Activated CD4-positive, alpha-beta memory T cell treated with anti-CD3 and anti-CD28 coated beads, Interleukin-2, amount 10 ng/mL, durations not matched to agents 7 days and 5 days (primary cell): ENCODE data around the gene GNB3. TPM values are rescaled to one million over a fixed set of nuclear protein-coding genes. Genes with fewer than 3 reads are reported as not detected.
A peak's percentile ranks its signal among the peaks of the same experiment; 100 is the strongest.
"Not testable (repeated sequence)": the region's sequence is repeated elsewhere in the genome, so short reads cannot be mapped to it uniquely, and the experiment has no call there.

ENCODE experiments used
- CTCF ChIA-PET: fragments of 350-600 bp; sonication (Branson Sonifier 250); formaldehyde crosslinking; loops from one replicate; lab custom pipeline; 2021; ENCODE audit warnings: antibody characterized with exemption, inconsistent platforms; lab: Charles Lee
- POLR2A ChIA-PET: fragments of 350-600 bp; sonication (Branson Sonifier 250); formaldehyde crosslinking; loops from one replicate; lab custom pipeline; 2021; ENCODE audit warnings: antibody characterized with exemption; lab: Charles Lee
- DNase-seq: peaks from one replicate; pipeline ENCODE4 v3.0.0-alpha.2; 2020
- H3K27ac Mint-ChIP-seq: one replicate; pipeline ENCODE4 v1.8.0; 2021; ENCODE audit warnings: mild to moderate bottlenecking, mixed read lengths
- H3K27me3 Mint-ChIP-seq: one replicate; pipeline ENCODE4 v1.8.0; 2021; ENCODE audit warnings: mixed read lengths
- H3K36me3 Mint-ChIP-seq: one replicate; pipeline ENCODE4 v1.8.0; 2021; ENCODE audit warnings: low read depth, mixed read lengths
- H3K4me1 Mint-ChIP-seq: one replicate; pipeline ENCODE4 v1.8.0; 2021; ENCODE audit warnings: mixed read lengths
- H3K4me3 Mint-ChIP-seq: one replicate; pipeline ENCODE4 v1.8.0; 2021; ENCODE audit warnings: mild to moderate bottlenecking, mixed read lengths
- H3K9me3 Mint-ChIP-seq: one replicate; pipeline ENCODE4 v1.8.0; 2021; ENCODE audit warnings: mixed read lengths
- total RNA-seq, 2 experiments: library from RNA; stranded (reverse); gene quantifications; one replicate each; pipeline ENCODE4 v1.2.3, GENCODE V29; 2021

GNB3 gene
- total RNA-seq, 2 experiments from 2014 or later = not detected

- Mint-ChIP-seq H3K4me3 (peak within 1 kb of the TSS; percentile 93), H3K27me3 (no peaks in the 10 kb centered on the region), H3K4me1 (peaks cover 61% of the 10 kb centered on the region), H3K27ac (peak within 1 kb of the TSS; percentile 90), H3K9me3 (no peaks in the 10 kb centered on the region), H3K36me3 (peaks cover 58% of the 10 kb centered on the region)
- ChIA-PET CTCF (interaction anchor here (0.7 to 11.4 kb wide), 43 partner anchors 9 to 338 kb away, joined by 3 to 161 read pairs (median 5); partner anchors contain the start of genes ATN1, C12orf57, C1RL and CD4), POLR2A (interaction anchor here (0.6 to 11.4 kb wide), 49 partner anchors 8 to 1063 kb away, joined by 3 to 312 read pairs (median 6); partner anchors contain the start of genes C12orf57, CD4, CDCA3 and COPS7A)
- DNase-seq = peak; percentile 99
These were observed 32.6 kb downstream of the GNB3 start, which contains the start of gene SPSB2 for GRCh38 chr12:6873094-6874014. Gene SPSB2 (minus strand): TSS chr12:6873303. CDS start chr12:6872901, 402 bp downstream.

DNA sequence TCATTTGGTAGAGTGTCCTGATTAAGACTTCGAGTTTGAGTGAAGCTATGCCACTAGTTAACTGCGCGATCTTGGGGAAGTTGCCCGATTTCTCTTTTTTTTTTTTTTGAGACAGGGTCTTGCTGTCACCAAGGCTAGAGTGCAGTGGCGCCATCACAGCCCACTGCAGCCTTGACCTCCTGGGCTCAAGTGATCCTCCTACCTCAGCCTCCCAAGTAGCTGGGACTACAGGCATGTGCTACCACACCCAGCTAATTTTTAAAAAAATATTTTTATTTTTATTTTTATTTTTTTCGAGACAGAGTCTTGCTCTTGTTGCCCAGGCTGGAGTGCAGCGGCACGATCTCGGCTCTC is 33.3 kb downstream of the GNB3 start:
- ChIA-PET CTCF (interaction anchor here (1.3 to 8.4 kb wide), 6 partner anchors 18 to 238 kb away, joined by 3 to 120 read pairs (median 14); partner anchors contain the start of genes CD4 and LRRC23), POLR2A (interaction anchor here (1.2 to 4.4 kb wide), 12 partner anchors 8 to 185 kb away, joined by 3 to 69 read pairs (median 8); partner anchors contain the start of genes C12orf57, LRRC23, MLF2 and RNU7-1)
- Mint-ChIP-seq H3K36me3 (peaks cover 53% of the 10 kb centered on the region), H3K4me3 (peak overlapping the region; percentile 93), H3K27ac (peak overlapping the region; percentile 84), H3K4me1 (peaks cover 55% of the 10 kb centered on the region)
- not testable (repeated sequence) for H3K9me3 Mint-ChIP-seq, H3K27me3 Mint-ChIP-seq, DNase-seq

DNA sequence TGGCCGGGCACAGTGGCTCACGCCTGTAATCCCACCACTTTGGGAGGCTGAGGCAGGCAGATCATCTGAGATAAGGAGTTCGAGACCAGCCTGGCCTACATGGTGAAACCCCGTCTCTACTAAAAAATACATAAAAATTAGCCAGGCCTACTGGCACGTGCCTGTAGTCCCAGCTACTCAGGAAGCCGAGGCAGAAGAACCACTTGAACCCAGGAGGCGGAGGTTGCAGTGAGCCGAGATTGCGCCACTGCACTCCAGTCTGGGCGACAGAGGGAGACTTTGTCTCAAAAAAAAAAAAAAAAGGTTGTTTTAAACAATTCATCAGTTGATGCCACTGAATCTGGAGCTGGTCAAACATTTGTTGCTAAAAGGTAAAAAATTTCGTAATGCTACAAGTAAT is 39.1 kb downstream of the GNB3 start:
- CTCF ChIA-PET = interaction anchor here (0.8 kb wide), 1 partner anchor 11 kb away, joined by 3 read pairs; no protein-coding TSS in a partner anchor

DNA sequence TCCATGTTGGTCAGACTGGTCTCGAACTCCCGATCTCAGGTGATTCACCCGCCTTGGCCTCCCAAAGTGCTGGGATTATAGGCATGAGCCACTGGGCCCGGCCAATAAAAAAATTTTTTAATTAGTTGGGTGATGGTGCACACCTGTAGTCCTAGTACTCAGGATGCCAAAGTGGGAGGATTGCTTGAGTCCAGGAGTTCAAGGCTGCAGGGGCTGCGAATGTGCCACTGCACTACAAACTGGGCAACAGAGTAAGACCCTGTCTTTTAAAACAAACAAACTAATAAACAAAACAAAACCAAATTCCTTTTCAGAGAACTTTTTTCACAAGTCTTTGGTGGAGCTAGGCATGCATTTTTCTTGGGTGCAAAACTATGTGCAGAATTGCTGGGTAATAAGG is 42.5 kb downstream of the GNB3 start:
- CTCF ChIA-PET = interaction anchor here (0.7 to 2.7 kb wide), 3 partner anchors 8 to 14 kb away, joined by 3 to 17 read pairs (median 16); partner anchors contain the start of gene SPSB2

More for the DNA sequence above, 39.1 kb downstream of the GNB3 start:
- not testable (repeated sequence) for H3K9me3 Mint-ChIP-seq, H3K27ac Mint-ChIP-seq, H3K4me1 Mint-ChIP-seq, H3K27me3 Mint-ChIP-seq, H3K4me3 Mint-ChIP-seq, DNase-seq
- POLR2A ChIA-PET = interaction anchor here (1.0 to 3.7 kb wide), 4 partner anchors 10 to 29 kb away, joined by 3 to 14 read pairs (median 4); no protein-coding TSS in a partner anchor
- peaks cover 24% of the 10 kb centered on the region for H3K36me3 Mint-ChIP-seq

GRCh38 chr12:6883683-6884082 is 43.0 kb downstream of the GNB3 start:
- POLR2A ChIA-PET = interaction anchor here (2.6 to 3.9 kb wide), 3 partner anchors 11 to 32 kb away, joined by 12 to 14 read pairs (median 14); partner anchors contain the start of genes CDCA3, SPSB2 and USP5
- CTCF ChIA-PET = no interaction called here
- Mint-ChIP-seq H3K9me3 (no peaks in the 10 kb centered on the region), H3K4me1 (peaks cover 6% of the 10 kb centered on the region), H3K27ac (no peak overlapping the region), H3K4me3 (no peak overlapping the region), H3K27me3 (no peaks in the 10 kb centered on the region), H3K36me3 (peaks cover 20% of the 10 kb centered on the region)
- no peak for DNase-seq

More for the DNA sequence above, 42.5 kb downstream of the GNB3 start:
- Mint-ChIP-seq H3K27me3 (no peaks in the 10 kb centered on the region), H3K27ac (no peak overlapping the region), H3K36me3 (peaks cover 17% of the 10 kb centered on the region), H3K4me1 (peaks cover 2% of the 10 kb centered on the region), H3K9me3 (no peaks in the 10 kb centered on the region), H3K4me3 (no peak overlapping the region)
- POLR2A ChIA-PET = interaction anchor here (1.5 to 3.9 kb wide), 4 partner anchors 8 to 31 kb away, joined by 5 to 14 read pairs (median 14); partner anchors contain the start of genes CDCA3, SPSB2 and USP5
- DNase-seq = no peak

- no peak for DNase-seq
- Mint-ChIP-seq H3K36me3 (peaks cover 18% of the 10 kb centered on the region), H3K9me3 (no peaks in the 10 kb centered on the region), H3K27me3 (no peaks in the 10 kb centered on the region), H3K4me3 (no peak overlapping the region), H3K27ac (no peak overlapping the region), H3K4me1 (peaks cover 9% of the 10 kb centered on the region)
- ChIA-PET CTCF (interaction anchor here (0.7 kb wide), 1 partner anchor 76 kb away, joined by 3 read pairs; no protein-coding TSS in a partner anchor), POLR2A (interaction anchor here (2.6 to 3.9 kb wide), 2 partner anchors 12 to 32 kb away, joined by 12 to 14 read pairs; partner anchors contain the start of genes CDCA3, SPSB2 and USP5)
These were observed 43.8 kb downstream of the GNB3 start for GRCh38 chr12:6884539-6884938.

DNA sequence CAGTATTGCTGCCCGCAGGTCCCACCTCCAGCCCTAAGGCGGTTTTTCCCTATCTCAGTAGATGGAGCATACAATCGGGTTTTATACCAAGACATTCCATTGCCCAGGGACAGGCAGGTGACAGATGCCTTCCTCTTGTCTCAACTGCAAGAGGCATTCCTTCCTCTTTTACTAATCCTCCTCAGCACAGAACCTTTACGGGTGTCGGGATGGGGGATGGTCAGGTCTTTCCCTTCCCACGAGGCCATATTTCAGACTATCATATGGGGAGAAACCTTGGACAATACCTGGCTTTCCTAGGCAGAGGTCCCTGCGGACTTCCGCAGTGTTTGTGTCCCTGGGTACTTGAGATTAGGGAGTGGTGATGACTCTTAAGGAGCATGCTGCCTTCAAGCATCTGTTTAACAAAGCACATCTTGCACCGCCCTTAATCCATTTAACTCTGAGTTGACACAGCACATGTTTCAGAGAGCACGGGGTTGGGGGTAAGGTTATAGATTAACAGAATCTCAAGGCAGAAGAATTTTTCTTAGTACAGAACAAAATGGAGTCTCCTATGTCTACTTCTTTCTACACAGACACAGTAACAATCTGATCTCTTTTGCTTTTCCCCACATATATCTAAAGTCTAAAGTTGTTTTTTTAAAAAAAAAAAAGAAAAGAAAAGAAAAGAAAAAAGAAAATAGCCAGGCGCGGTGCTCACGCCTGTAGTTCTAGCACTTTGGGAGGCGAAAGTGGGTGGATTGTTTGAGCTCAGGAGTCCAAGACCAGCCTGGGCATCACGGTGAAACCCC is 45.7 kb downstream of the GNB3 start:
- Mint-ChIP-seq H3K4me1 (peaks cover 25% of the 10 kb centered on the region), H3K36me3 (peaks cover 24% of the 10 kb centered on the region)
- H3K27me3 Mint-ChIP-seq, H3K4me3 Mint-ChIP-seq, CTCF ChIA-PET, H3K27ac Mint-ChIP-seq, DNase-seq, H3K9me3 Mint-ChIP-seq: not testable (repeated sequence)
- POLR2A ChIA-PET = interaction anchor here (2.6 kb wide), 1 partner anchor 14 kb away, joined by 12 read pairs; the partner anchor contains the start of gene SPSB2

- no peak for DNase-seq
- Mint-ChIP-seq H3K4me1 (peaks cover 34% of the 10 kb centered on the region), H3K27me3 (no peaks in the 10 kb centered on the region), H3K36me3 (peaks cover 22% of the 10 kb centered on the region), H3K27ac (no peak overlapping the region), H3K4me3 (no peak overlapping the region), H3K9me3 (no peaks in the 10 kb centered on the region)
- CTCF ChIA-PET = interaction anchor here (1.4 kb wide), 1 partner anchor 15 kb away, joined by 3 read pairs; the partner anchor contains the start of gene SPSB2
- POLR2A ChIA-PET = interaction anchor here (1.3 kb wide), 1 partner anchor 14 kb away, joined by 11 read pairs; the partner anchor contains the start of gene SPSB2
These were observed 46.7 kb downstream of the GNB3 start for GRCh38 chr12:6887460-6887859.

DNA sequence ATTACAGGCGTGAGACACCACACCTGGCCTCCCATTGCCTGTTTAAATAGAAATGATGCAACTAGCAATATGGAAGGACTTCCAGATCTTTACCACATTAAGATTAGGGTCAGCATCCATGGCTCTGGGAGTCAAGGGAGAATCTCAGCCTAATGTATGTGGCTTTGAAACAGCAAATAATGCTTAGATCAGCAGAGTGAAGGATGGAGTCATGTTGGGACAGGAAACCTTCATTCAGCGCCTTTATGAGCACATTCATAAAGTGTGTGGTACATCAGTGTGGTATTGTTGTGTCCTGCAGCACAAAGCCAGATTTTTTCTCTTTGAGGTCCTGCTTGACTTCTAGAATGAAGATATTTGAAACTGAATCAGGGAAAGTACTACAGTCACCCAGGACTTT is 47.6 kb downstream of the GNB3 start:
- Mint-ChIP-seq H3K4me3 (no peak overlapping the region), H3K27me3 (no peaks in the 10 kb centered on the region), H3K9me3 (no peaks in the 10 kb centered on the region), H3K36me3 (peaks cover 22% of the 10 kb centered on the region), H3K4me1 (peaks cover 38% of the 10 kb centered on the region), H3K27ac (peak overlapping the region; percentile 45)
- ChIA-PET POLR2A (interaction anchor here (1.3 kb wide), 1 partner anchor 15 kb away, joined by 11 read pairs; the partner anchor contains the start of gene SPSB2), CTCF (interaction anchor here (1.4 kb wide), 1 partner anchor 16 kb away, joined by 3 read pairs; the partner anchor contains the start of gene SPSB2)
- DNase-seq = no peak

DNA sequence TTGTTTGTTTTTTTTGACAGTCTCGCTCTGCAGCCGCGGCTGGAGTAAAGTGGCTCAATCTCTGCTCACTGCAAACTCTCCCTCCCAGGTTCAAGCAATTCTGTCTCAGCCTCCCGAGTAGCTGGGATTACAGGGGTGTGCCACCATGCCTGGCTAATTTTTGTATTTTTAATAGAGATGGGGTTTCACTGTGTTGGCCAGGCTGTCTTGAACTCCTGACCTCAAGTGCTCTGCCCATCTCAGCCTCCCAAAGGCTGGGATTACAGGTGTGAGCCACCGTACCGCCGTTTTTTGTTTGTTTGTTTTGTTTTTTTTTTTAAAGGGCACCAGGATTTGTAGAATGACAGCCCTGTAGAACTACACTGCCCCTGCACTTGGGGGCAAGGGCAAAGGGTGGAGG is 48.1 kb downstream of the GNB3 start:
- H3K36me3 Mint-ChIP-seq = peaks cover 22% of the 10 kb centered on the region
- POLR2A ChIA-PET, H3K27me3 Mint-ChIP-seq, H3K27ac Mint-ChIP-seq, H3K4me3 Mint-ChIP-seq, CTCF ChIA-PET, DNase-seq, H3K9me3 Mint-ChIP-seq: not testable (repeated sequence)
- H3K4me1 Mint-ChIP-seq = peaks cover 38% of the 10 kb centered on the region

GRCh38 chr12:6889775-6890573 is 49.2 kb downstream of the GNB3 start:
- H3K36me3 Mint-ChIP-seq = peaks cover 12% of the 10 kb centered on the region
- peaks cover 38% of the 10 kb centered on the region for H3K4me1 Mint-ChIP-seq

More at GRCh38 chr12:6889775-6890573, 49.2 kb downstream of the GNB3 start:
- CTCF ChIA-PET, DNase-seq, H3K9me3 Mint-ChIP-seq, H3K27me3 Mint-ChIP-seq: not testable (repeated sequence)
- POLR2A ChIA-PET = interaction anchor here (2.6 kb wide), 1 partner anchor 9 kb away, joined by 14 read pairs; no protein-coding TSS in a partner anchor
- Mint-ChIP-seq H3K27ac (peak overlapping the region; percentile 93), H3K4me3 (peak overlapping the region; percentile 79)
